Breast epithelium (tissue), 4 donors: ENCODE data around the gene SYT1. TPM values are rescaled to one million over a fixed set of nuclear protein-coding genes. Genes with fewer than 3 reads are reported as not detected.

ENCODE experiments used
- DNase-seq, 2 donors: peaks; one replicate each; pipeline ENCODE4 v3.0.0-alpha.2; 2019; ENCODE audit warnings: low spot score in 2 of 2
- H3K27ac ChIP-seq, 2 donors: fragments of 200-600 bp; sonication (generic) in 1 of 2; one replicate each; pipeline ENCODE4 v1.5.1; 2016 to 2019; ENCODE audit warnings: mild to moderate bottlenecking in 1 of 2
- H3K27me3 ChIP-seq, 2 donors: fragments of 200-600 bp; sonication (generic) in 1 of 2; one replicate each; pipeline versions ENCODE4 v1.5.1 to v1.6.0; 2017 to 2019; ENCODE audit warnings: control low read depth in 1 of 2, mild to moderate bottlenecking in 1 of 2
- H3K36me3 ChIP-seq: fragments of 200-600 bp; one replicate; pipeline ENCODE4 v1.5.1; 2019
- H3K4me1 ChIP-seq, 2 donors: fragments of 200-600 bp; sonication (generic); one replicate each; pipeline ENCODE4 v1.5.1; 2016 to 2019; ENCODE audit warnings: control low read depth in 1 of 2
- H3K4me3 ChIP-seq, 3 donors: fragments of 200-600 bp; sonication (generic); 1 replicate in 2 of 3; 2 replicates in 1 of 3; pipeline ENCODE4 v1.5.1; 2016 to 2019; ENCODE audit warnings: mild to moderate bottlenecking in 3 of 3, moderate library complexity in 2 of 3
- H3K9me3 ChIP-seq, 2 donors: fragments of 200-600 bp; sonication (generic) in 1 of 2; one replicate each; pipeline ENCODE4 v1.5.1; 2016 to 2019; ENCODE audit warnings: control low read depth in 1 of 2
- POLR2A ChIP-seq: fragments of 450-650 bp; IDR thresholded peaks from one replicate; pipeline ENCODE4 v1.6.1; 2016; ENCODE audit warnings: antibody characterized with exemption, mild to moderate bottlenecking, moderate library complexity
- POLR2AphosphoS5 ChIP-seq, 3 donors: sonication (generic); formaldehyde crosslinking; IDR thresholded peaks; one replicate each; pipeline ENCODE4 v1.6.1; 2017; ENCODE audit warnings: antibody characterized with exemption in 3 of 3
- intact Hi-C: fragments of 100-400 bp; cut with DNase I; formaldehyde crosslinking; loops from one replicate; pipeline ENCODE4 v1.15.1; 2023; ENCODE audit warnings: low total_unique reads
- total RNA-seq, 3 donors: library from RNA; depleted of rRNA; stranded (reverse); fragments of >200 nt; gene quantifications; one replicate each; pipeline ENCODE4 v1.1.0, GENCODE V29; 2016
- TF ChIP-seq, protein P1 (sequence below), 3 donors: fragments of 450-650 bp; IDR thresholded peaks; one replicate each; pipeline ENCODE4 v1.5.1; 2016 to 2017; ENCODE audit warnings: antibody characterized with exemption in 3 of 3, mild to moderate bottlenecking in 3 of 3, moderate library complexity in 3 of 3

The SYT1 gene
- total RNA-seq, 3 donors from 2014 or later: 1.1 to 2.3 (median 1.6) TPM

DNA sequence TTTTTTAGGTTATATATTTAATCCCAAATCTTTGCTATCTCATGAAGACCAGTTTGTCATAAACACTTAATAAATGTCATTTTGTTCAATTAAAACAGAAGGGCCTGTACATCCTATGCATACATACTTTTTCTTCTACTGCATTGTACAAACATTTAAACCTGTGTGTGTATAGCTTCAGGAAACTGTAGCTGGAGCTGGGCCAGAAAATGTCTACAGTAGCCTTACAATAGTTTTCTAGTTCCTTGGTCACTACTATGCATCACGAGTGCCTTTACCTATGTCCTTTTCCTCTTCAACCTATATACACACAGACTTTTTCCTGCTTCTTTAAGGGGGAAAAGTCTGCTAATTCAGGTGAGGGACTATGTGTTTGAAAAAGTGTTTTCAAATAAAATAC is 523.4 kb downstream of the SYT1 start:
- TF ChIP-seq, protein P1, sequence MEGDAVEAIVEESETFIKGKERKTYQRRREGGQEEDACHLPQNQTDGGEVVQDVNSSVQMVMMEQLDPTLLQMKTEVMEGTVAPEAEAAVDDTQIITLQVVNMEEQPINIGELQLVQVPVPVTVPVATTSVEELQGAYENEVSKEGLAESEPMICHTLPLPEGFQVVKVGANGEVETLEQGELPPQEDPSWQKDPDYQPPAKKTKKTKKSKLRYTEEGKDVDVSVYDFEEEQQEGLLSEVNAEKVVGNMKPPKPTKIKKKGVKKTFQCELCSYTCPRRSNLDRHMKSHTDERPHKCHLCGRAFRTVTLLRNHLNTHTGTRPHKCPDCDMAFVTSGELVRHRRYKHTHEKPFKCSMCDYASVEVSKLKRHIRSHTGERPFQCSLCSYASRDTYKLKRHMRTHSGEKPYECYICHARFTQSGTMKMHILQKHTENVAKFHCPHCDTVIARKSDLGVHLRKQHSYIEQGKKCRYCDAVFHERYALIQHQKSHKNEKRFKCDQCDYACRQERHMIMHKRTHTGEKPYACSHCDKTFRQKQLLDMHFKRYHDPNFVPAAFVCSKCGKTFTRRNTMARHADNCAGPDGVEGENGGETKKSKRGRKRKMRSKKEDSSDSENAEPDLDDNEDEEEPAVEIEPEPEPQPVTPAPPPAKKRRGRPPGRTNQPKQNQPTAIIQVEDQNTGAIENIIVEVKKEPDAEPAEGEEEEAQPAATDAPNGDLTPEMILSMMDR (IDR thresholded peaks at IDR 0.05): no peak
- no peak for TF ChIP-seq POLR2A
- TF ChIP-seq POLR2AphosphoS5 (IDR thresholded peaks at IDR 0.05): no peak

DNA sequence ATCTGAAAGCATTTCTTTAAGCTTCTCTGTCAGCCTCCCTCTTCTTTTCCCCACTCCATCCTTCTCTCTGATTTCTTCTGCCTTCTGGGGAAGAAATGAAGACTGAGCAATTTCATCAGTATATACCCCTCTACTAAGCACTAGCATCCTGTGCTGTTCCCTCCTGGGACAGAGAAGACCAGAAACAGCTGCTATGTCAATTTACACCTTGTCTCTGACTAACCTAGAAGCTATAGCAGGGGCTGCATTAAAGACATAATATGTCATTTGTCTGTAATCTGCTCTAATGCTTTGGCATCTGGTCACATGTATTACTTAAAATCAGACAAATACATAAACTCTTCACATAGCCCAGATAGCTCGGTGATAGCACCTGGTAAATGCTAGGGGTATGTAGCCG is 529.3 kb downstream of the SYT1 start:
- Histone ChIP-seq H3K9me3 (no peaks in the 10 kb centered on the region), H3K4me3 (no peak overlapping the region), H3K27ac (no peak overlapping the region), H3K27me3 (no peaks in the 10 kb centered on the region), H3K36me3 (no peaks in the 10 kb centered on the region), H3K4me1 (no peaks in the 10 kb centered on the region)
- TF ChIP-seq POLR2AphosphoS5 (IDR thresholded peaks at IDR 0.05) (no peak), POLR2A (no peak)
- TF ChIP-seq, protein P1 (IDR thresholded peaks at IDR 0.05): no peak
- DNase-seq: no peak
- intact Hi-C loops: no loop called here

More for the DNA sequence above, 523.4 kb downstream of the SYT1 start:
- no peak overlapping the region for H3K4me3 ChIP-seq
- intact Hi-C loops: no loop called here
- no peaks in the 10 kb centered on the region for H3K4me1 ChIP-seq
- no peaks in the 10 kb centered on the region for H3K9me3 ChIP-seq
- H3K36me3 ChIP-seq: no peaks in the 10 kb centered on the region
- no peaks in the 10 kb centered on the region for H3K27me3 ChIP-seq
- DNase-seq: no peak
- H3K27ac ChIP-seq: no peak overlapping the region

DNA sequence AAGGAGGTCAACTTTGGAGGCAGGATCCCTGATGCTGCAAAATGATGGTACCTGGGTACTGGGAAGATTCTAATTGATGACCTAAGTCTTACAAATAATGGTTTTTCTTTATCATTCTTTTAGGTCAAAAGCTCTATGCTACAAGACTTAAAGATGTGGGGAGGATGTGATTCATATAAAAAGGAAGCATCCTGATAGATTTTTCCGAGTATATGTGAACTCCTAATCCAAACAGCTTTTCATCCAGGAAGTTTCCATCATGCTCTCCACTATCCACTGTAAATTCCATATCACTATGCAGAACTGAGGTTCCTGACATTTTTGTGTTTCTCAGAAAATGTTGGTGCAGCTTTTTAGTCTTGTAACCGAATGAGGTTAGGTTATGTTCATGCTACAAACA is 533.0 kb downstream of the SYT1 start:
- H3K4me3 ChIP-seq: no peak overlapping the region

DNA sequence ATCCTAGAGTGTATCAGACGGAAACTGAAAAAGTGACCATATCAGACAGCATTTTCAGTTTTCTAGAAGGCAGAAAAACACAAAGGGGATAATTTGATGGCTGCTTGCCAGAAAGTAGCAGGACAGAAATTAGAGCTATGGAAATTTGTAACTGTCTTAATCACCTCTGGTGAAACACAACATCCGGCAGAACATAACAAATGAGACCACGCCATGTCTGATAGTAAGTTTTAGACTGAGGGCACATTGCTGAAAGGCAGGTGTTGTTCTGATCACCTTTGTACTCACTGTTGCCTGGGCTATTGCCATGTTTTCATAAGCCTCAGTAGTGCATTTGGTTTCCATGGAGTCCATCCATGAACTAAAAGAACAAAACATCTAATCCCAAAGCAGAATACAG is 535.9 kb downstream of the SYT1 start:
- no peaks in the 10 kb centered on the region for H3K36me3 ChIP-seq
- H3K4me3 ChIP-seq: no peak overlapping the region
- H3K27ac ChIP-seq: no peak overlapping the region
- no peak for TF ChIP-seq POLR2A
- TF ChIP-seq, protein P1 (IDR thresholded peaks at IDR 0.05): no peak
- no peaks in the 10 kb centered on the region for H3K4me1 ChIP-seq
- intact Hi-C loops: no loop called here
- H3K9me3 ChIP-seq: no peaks in the 10 kb centered on the region
- no peak for DNase-seq
- H3K27me3 ChIP-seq: no peaks in the 10 kb centered on the region

More for the DNA sequence above, 533.0 kb downstream of the SYT1 start:
- DNase-seq: no peak
- TF ChIP-seq POLR2AphosphoS5 (IDR thresholded peaks at IDR 0.05) (no peak), POLR2A (no peak)
- TF ChIP-seq, protein P1 (IDR thresholded peaks at IDR 0.05): no peak
- Histone ChIP-seq H3K36me3 (no peaks in the 10 kb centered on the region), H3K27me3 (no peaks in the 10 kb centered on the region), H3K27ac (no peak overlapping the region), H3K9me3 (no peaks in the 10 kb centered on the region), H3K4me1 (no peaks in the 10 kb centered on the region)
- intact Hi-C loops: no loop called here

DNA sequence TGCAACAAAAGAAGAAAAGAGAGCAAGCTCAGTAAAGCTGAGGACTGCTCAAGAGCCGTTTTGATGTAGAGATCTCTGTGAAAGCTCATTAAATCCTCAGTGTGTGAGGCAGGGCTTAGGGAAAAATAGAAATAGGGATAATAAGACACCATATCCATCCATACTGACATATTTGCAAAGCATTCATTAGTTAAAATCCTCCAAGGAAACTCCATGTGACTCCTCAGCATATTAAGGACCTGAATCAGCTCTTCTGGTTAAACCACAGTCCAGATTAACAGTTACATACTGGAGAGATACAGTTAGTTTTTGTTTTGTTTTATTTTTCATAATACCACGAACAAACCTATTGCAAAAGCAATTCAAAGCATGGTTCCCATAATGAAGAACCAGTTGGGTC is 538.0 kb downstream of the SYT1 start:
- no peaks in the 10 kb centered on the region for H3K27me3 ChIP-seq
- no peak for DNase-seq
- no peak overlapping the region for H3K27ac ChIP-seq
- intact Hi-C loops: no loop called here
- no peak overlapping the region for H3K4me3 ChIP-seq
- TF ChIP-seq, protein P1 (IDR thresholded peaks at IDR 0.05): no peak
- no peak for TF ChIP-seq POLR2AphosphoS5 (IDR thresholded peaks at IDR 0.05)
- no peak for TF ChIP-seq POLR2A
- no peaks in the 10 kb centered on the region for H3K4me1 ChIP-seq
- no peaks in the 10 kb centered on the region for H3K36me3 ChIP-seq
- H3K9me3 ChIP-seq: no peaks in the 10 kb centered on the region
